ENCODE results near the gene FAM204A.

- TF ChIP-seq, protein P1, sequence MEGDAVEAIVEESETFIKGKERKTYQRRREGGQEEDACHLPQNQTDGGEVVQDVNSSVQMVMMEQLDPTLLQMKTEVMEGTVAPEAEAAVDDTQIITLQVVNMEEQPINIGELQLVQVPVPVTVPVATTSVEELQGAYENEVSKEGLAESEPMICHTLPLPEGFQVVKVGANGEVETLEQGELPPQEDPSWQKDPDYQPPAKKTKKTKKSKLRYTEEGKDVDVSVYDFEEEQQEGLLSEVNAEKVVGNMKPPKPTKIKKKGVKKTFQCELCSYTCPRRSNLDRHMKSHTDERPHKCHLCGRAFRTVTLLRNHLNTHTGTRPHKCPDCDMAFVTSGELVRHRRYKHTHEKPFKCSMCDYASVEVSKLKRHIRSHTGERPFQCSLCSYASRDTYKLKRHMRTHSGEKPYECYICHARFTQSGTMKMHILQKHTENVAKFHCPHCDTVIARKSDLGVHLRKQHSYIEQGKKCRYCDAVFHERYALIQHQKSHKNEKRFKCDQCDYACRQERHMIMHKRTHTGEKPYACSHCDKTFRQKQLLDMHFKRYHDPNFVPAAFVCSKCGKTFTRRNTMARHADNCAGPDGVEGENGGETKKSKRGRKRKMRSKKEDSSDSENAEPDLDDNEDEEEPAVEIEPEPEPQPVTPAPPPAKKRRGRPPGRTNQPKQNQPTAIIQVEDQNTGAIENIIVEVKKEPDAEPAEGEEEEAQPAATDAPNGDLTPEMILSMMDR (IDR thresholded peaks at IDR 0.05) = no peak
- no peak for TF ChIP-seq POLR2A (IDR thresholded peaks at IDR 0.05)
Observed at GRCh38 chr10:118253397-118253796, 88.7 kb downstream of the FAM204A start.
